Breast epithelium (tissue), 4 donors: ENCODE data around the gene THSD4. TPM values are rescaled to one million over a fixed set of nuclear protein-coding genes. Genes with fewer than 3 reads are reported as not detected.
"Not testable (repeated sequence)": the region's sequence is repeated elsewhere in the genome, so short reads cannot be mapped to it uniquely, and the experiment has no call there.

ENCODE experiments used
- DNase-seq, 2 donors: peaks; one replicate each; pipeline ENCODE4 v3.0.0-alpha.2; 2019; ENCODE audit warnings: low spot score in 2 of 2
- H3K27ac ChIP-seq, 2 donors: fragments of 200-600 bp; sonication (generic) in 1 of 2; one replicate each; pipeline ENCODE4 v1.5.1; 2016 to 2019; ENCODE audit warnings: mild to moderate bottlenecking in 1 of 2
- H3K27me3 ChIP-seq, 2 donors: fragments of 200-600 bp; sonication (generic) in 1 of 2; one replicate each; pipeline versions ENCODE4 v1.5.1 to v1.6.0; 2017 to 2019; ENCODE audit warnings: control low read depth in 1 of 2, mild to moderate bottlenecking in 1 of 2
- H3K36me3 ChIP-seq: fragments of 200-600 bp; one replicate; pipeline ENCODE4 v1.5.1; 2019
- H3K4me1 ChIP-seq, 2 donors: fragments of 200-600 bp; sonication (generic); one replicate each; pipeline ENCODE4 v1.5.1; 2016 to 2019; ENCODE audit warnings: control low read depth in 1 of 2
- H3K4me3 ChIP-seq, 3 donors: fragments of 200-600 bp; sonication (generic); 1 replicate in 2 of 3; 2 replicates in 1 of 3; pipeline ENCODE4 v1.5.1; 2016 to 2019; ENCODE audit warnings: mild to moderate bottlenecking in 3 of 3, moderate library complexity in 2 of 3
- H3K9me3 ChIP-seq, 2 donors: fragments of 200-600 bp; sonication (generic) in 1 of 2; one replicate each; pipeline ENCODE4 v1.5.1; 2016 to 2019; ENCODE audit warnings: control low read depth in 1 of 2
- CTCF ChIP-seq, 3 donors: fragments of 450-650 bp; IDR thresholded peaks; one replicate each; pipeline ENCODE4 v1.5.1; 2016 to 2017; ENCODE audit warnings: antibody characterized with exemption in 3 of 3, mild to moderate bottlenecking in 3 of 3, moderate library complexity in 3 of 3
- POLR2A ChIP-seq: fragments of 450-650 bp; IDR thresholded peaks from one replicate; pipeline ENCODE4 v1.6.1; 2016; ENCODE audit warnings: antibody characterized with exemption, mild to moderate bottlenecking, moderate library complexity
- POLR2AphosphoS5 ChIP-seq, 3 donors: sonication (generic); formaldehyde crosslinking; IDR thresholded peaks; one replicate each; pipeline ENCODE4 v1.6.1; 2017; ENCODE audit warnings: antibody characterized with exemption in 3 of 3
- intact Hi-C: fragments of 100-400 bp; cut with DNase I; formaldehyde crosslinking; loops from one replicate; pipeline ENCODE4 v1.15.1; 2023; ENCODE audit warnings: low total_unique reads
- total RNA-seq, 3 donors: library from RNA; depleted of rRNA; stranded (reverse); fragments of >200 nt; gene quantifications; one replicate each; pipeline ENCODE4 v1.1.0, GENCODE V29; 2016

Gene THSD4
- total RNA-seq, 3 donors from 2014 or later, result 0.64 to 58.7 (median 41.3) TPM

- Histone ChIP-seq H3K36me3 (no peaks in the 10 kb centered on the region), H3K9me3 (no peaks in the 10 kb centered on the region), H3K27ac (no peak overlapping the region), H3K4me3 (no peak overlapping the region), H3K27me3 (no peaks in the 10 kb centered on the region), H3K4me1 (no peaks in the 10 kb centered on the region)
- DNase-seq, result no peak
- intact Hi-C loops, result no loop called here
- no peak for TF ChIP-seq POLR2A
- TF ChIP-seq POLR2AphosphoS5 (IDR thresholded peaks at IDR 0.05), result no peak
- no peak for TF ChIP-seq CTCF (IDR thresholded peaks at IDR 0.05)
These were observed 198.5 kb downstream of the THSD4 start for GRCh38 chr15:71313806-71314205.

- Histone ChIP-seq H3K9me3 (no peaks in the 10 kb centered on the region), H3K27ac (no peak overlapping the region), H3K4me3 (no peak overlapping the region), H3K27me3 (no peaks in the 10 kb centered on the region), H3K36me3 (no peaks in the 10 kb centered on the region), H3K4me1 (no peaks in the 10 kb centered on the region)
- intact Hi-C loops, result loop anchor here (5.0 kb wide), 1 partner anchor 672 kb away; no protein-coding TSS in a partner anchor
- DNase-seq, result no peak
- TF ChIP-seq CTCF (IDR thresholded peaks at IDR 0.05) (no peak), POLR2A (no peak), POLR2AphosphoS5 (IDR thresholded peaks at IDR 0.05) (no peak)
These were observed 199.8 kb downstream of the THSD4 start for GRCh38 chr15:71314956-71315537.

GRCh38 chr15:71316911-71317310 lies 201.6 kb downstream of the THSD4 start:
- intact Hi-C loops, result loop anchor here (5.0 kb wide), 1 partner anchor 670 kb away; no protein-coding TSS in a partner anchor

GRCh38 chr15:71319424-71319823 lies 204.2 kb downstream of the THSD4 start:
- not testable (repeated sequence) for H3K9me3 ChIP-seq, DNase-seq, H3K4me1 ChIP-seq, H3K27ac ChIP-seq, H3K36me3 ChIP-seq, H3K27me3 ChIP-seq, H3K4me3 ChIP-seq
- intact Hi-C loops, result loop anchor here (5.0 kb wide), 1 partner anchor 668 kb away; no protein-coding TSS in a partner anchor

More at GRCh38 chr15:71316911-71317310, 201.6 kb downstream of the THSD4 start:
- no peaks in the 10 kb centered on the region for H3K4me1 ChIP-seq
- no peaks in the 10 kb centered on the region for H3K9me3 ChIP-seq
- no peak for DNase-seq
- no peaks in the 10 kb centered on the region for H3K36me3 ChIP-seq
- no peak overlapping the region for H3K27ac ChIP-seq
- H3K4me3 ChIP-seq, result no peak overlapping the region
- no peaks in the 10 kb centered on the region for H3K27me3 ChIP-seq
- TF ChIP-seq POLR2AphosphoS5 (IDR thresholded peaks at IDR 0.05) (no peak), CTCF (IDR thresholded peaks at IDR 0.05) (no peak), POLR2A (no peak)

- Histone ChIP-seq H3K36me3 (no peaks in the 10 kb centered on the region), H3K27ac (no peak overlapping the region), H3K27me3 (no peaks in the 10 kb centered on the region), H3K4me1 (no peaks in the 10 kb centered on the region), H3K9me3 (no peaks in the 10 kb centered on the region), H3K4me3 (no peak overlapping the region)
- no peak for DNase-seq
- TF ChIP-seq POLR2A, result no peak
- no peak for TF ChIP-seq POLR2AphosphoS5 (IDR thresholded peaks at IDR 0.05)
- no peak for TF ChIP-seq CTCF (IDR thresholded peaks at IDR 0.05)
- intact Hi-C loops, result loop anchor here (5.0 kb wide), 1 partner anchor 667 kb away; no protein-coding TSS in a partner anchor
These were observed 204.7 kb downstream of the THSD4 start for GRCh38 chr15:71319935-71320334.
